IPS-18a (cell line): Measurements from ENCODE around the gene USP5.
"Not testable (repeated sequence)": the region's sequence is repeated elsewhere in the genome, so short reads cannot be mapped to it uniquely, and the experiment has no call there.

Experiments used
- H3K27ac ChIP-seq: one replicate; pipeline ENCODE4 v1.5.1; 2013; ENCODE audit warnings: low read length
- H3K27me3 ChIP-seq: one replicate; pipeline ENCODE4 v1.6.1; 2013; ENCODE audit warnings: mild to moderate bottlenecking, low read length; ENCODE audit not compliant: control insufficient read depth, insufficient read depth
- H3K36me3 ChIP-seq: one replicate; pipeline ENCODE4 v1.6.1; 2013; ENCODE audit warnings: low read depth, low read length; ENCODE audit not compliant: control insufficient read depth
- H3K4me1 ChIP-seq: one replicate; pipeline ENCODE4 v1.6.1; 2013; ENCODE audit warnings: low read depth, low read length; ENCODE audit not compliant: control insufficient read depth
- H3K4me3 ChIP-seq: one replicate; pipeline ENCODE4 v1.5.1; 2013; ENCODE audit warnings: low read length
- H3K9ac ChIP-seq: one replicate; pipeline ENCODE4 v1.6.1; 2013; ENCODE audit warnings: mild to moderate bottlenecking, low read length, moderate library complexity
- H3K9me3 ChIP-seq: one replicate; pipeline ENCODE4 v1.6.1; 2013; ENCODE audit warnings: low read depth, low read length; ENCODE audit not compliant: control insufficient read depth

USP5 gene

GRCh38 chr12:6902448-6902847 lies 50.5 kb downstream of the USP5 start:
- H3K9ac ChIP-seq, result no peak overlapping the region
- peaks cover 4% of the 10 kb centered on the region for H3K27me3 ChIP-seq
- H3K4me1 ChIP-seq, result peaks cover 12% of the 10 kb centered on the region

GRCh38 chr12:6903722-6904121 lies 51.8 kb downstream of the USP5 start:
- Histone ChIP-seq H3K9me3 (no peaks in the 10 kb centered on the region), H3K4me3 (peak overlapping the region; percentile 71), H3K36me3 (no peaks in the 10 kb centered on the region), H3K27me3 (peaks cover 4% of the 10 kb centered on the region), H3K4me1 (peaks cover 12% of the 10 kb centered on the region), H3K27ac (peak overlapping the region; percentile 1), H3K9ac (peak overlapping the region; percentile 53)

More at GRCh38 chr12:6902448-6902847, 50.5 kb downstream of the USP5 start:
- H3K4me3 ChIP-seq, result no peak overlapping the region
- no peaks in the 10 kb centered on the region for H3K36me3 ChIP-seq
- H3K9me3 ChIP-seq, result no peaks in the 10 kb centered on the region
- no peak overlapping the region for H3K27ac ChIP-seq

GRCh38 chr12:6904280-6905276 lies 52.6 kb downstream of the USP5 start, which contains the start of gene LRRC23:
Gene LRRC23, plus strand, starts transcription at chr12:6904822. Its CDS starts 812 bp downstream, at chr12:6905634.
- Histone ChIP-seq H3K9ac (peak within 1 kb of the TSS; percentile 90), H3K4me1 (peaks cover 12% of the 10 kb centered on the region), H3K27me3 (peaks cover 4% of the 10 kb centered on the region), H3K36me3 (no peaks in the 10 kb centered on the region), H3K9me3 (no peaks in the 10 kb centered on the region), H3K27ac (peak within 1 kb of the TSS; percentile 94), H3K4me3 (peak within 1 kb of the TSS; percentile 71)

GRCh38 chr12:6905414-6906040 lies 53.6 kb downstream of the USP5 start:
- Histone ChIP-seq H3K27ac (peak overlapping the region; percentile 94), H3K36me3 (no peaks in the 10 kb centered on the region), H3K4me1 (peaks cover 12% of the 10 kb centered on the region), H3K4me3 (peak overlapping the region; percentile 71), H3K9me3 (no peaks in the 10 kb centered on the region), H3K9ac (peak overlapping the region; percentile 90), H3K27me3 (peaks cover 4% of the 10 kb centered on the region)

- H3K4me1 ChIP-seq, result peaks cover 12% of the 10 kb centered on the region
- not testable (repeated sequence) for H3K36me3 ChIP-seq, H3K27me3 ChIP-seq, H3K4me3 ChIP-seq, H3K27ac ChIP-seq, H3K9ac ChIP-seq, H3K9me3 ChIP-seq
Observed at GRCh38 chr12:6908141-6908540, 56.2 kb downstream of the USP5 start.

- Histone ChIP-seq H3K27me3 (peaks cover 4% of the 10 kb centered on the region), H3K9me3 (no peaks in the 10 kb centered on the region), H3K27ac (no peak overlapping the region)
Observed at GRCh38 chr12:6909421-6910145, 57.6 kb downstream of the USP5 start.

GRCh38 chr12:6912164-6912935 lies 60.4 kb downstream of the USP5 start:
- no peak overlapping the region for H3K4me3 ChIP-seq
- H3K9me3 ChIP-seq, result no peaks in the 10 kb centered on the region
- H3K4me1 ChIP-seq, result peaks cover 7% of the 10 kb centered on the region
- peaks cover 8% of the 10 kb centered on the region for H3K36me3 ChIP-seq
- no peak overlapping the region for H3K9ac ChIP-seq
- no peaks in the 10 kb centered on the region for H3K27me3 ChIP-seq
- no peak overlapping the region for H3K27ac ChIP-seq

More at GRCh38 chr12:6909421-6910145, 57.6 kb downstream of the USP5 start:
- H3K9ac ChIP-seq, result no peak overlapping the region
- no peak overlapping the region for H3K4me3 ChIP-seq
- peaks cover 12% of the 10 kb centered on the region for H3K4me1 ChIP-seq
- no peaks in the 10 kb centered on the region for H3K36me3 ChIP-seq

GRCh38 chr12:6914246-6914946 lies 62.4 kb downstream of the USP5 start, which contains the start of gene ENO2:
Gene ENO2, plus strand, starts transcription at chr12:6914580. Its CDS starts 1,253 bp downstream, at chr12:6915833.
- H3K36me3 ChIP-seq, result peaks cover 20% of the 10 kb centered on the region
- H3K4me3 ChIP-seq, result peak within 1 kb of the TSS; percentile 83
- peak within 1 kb of the TSS; percentile 52 for H3K9ac ChIP-seq
- peaks cover 7% of the 10 kb centered on the region for H3K4me1 ChIP-seq
- H3K27ac ChIP-seq, result no peak within 1 kb of the TSS
- no peaks in the 10 kb centered on the region for H3K9me3 ChIP-seq
- no peaks in the 10 kb centered on the region for H3K27me3 ChIP-seq

- Histone ChIP-seq H3K9me3 (no peaks in the 10 kb centered on the region), H3K36me3 (peaks cover 27% of the 10 kb centered on the region), H3K4me1 (peaks cover 7% of the 10 kb centered on the region), H3K27ac (no peak overlapping the region), H3K4me3 (peak overlapping the region; percentile 83), H3K9ac (peak overlapping the region; percentile 52), H3K27me3 (no peaks in the 10 kb centered on the region)
Observed at GRCh38 chr12:6914947-6915788, 63.2 kb downstream of the USP5 start.
